HG02938 (cell line): ENCODE data around the gene DENND4C.
A peak's percentile ranks its signal among the peaks of the same experiment; 100 is the strongest.
"Not testable (repeated sequence)": the region's sequence is repeated elsewhere in the genome, so short reads cannot be mapped to it uniquely, and the experiment has no call there.

Source experiments
- ATAC-seq: cut with Tn5 transposase; IDR thresholded peaks from one replicate; pipeline ENCODE4 v1.9.1; 2021; ENCODE audit warnings: mild to moderate bottlenecking, moderate library complexity; ENCODE audit not compliant: unreplicated experiment

The DENND4C gene

DNA sequence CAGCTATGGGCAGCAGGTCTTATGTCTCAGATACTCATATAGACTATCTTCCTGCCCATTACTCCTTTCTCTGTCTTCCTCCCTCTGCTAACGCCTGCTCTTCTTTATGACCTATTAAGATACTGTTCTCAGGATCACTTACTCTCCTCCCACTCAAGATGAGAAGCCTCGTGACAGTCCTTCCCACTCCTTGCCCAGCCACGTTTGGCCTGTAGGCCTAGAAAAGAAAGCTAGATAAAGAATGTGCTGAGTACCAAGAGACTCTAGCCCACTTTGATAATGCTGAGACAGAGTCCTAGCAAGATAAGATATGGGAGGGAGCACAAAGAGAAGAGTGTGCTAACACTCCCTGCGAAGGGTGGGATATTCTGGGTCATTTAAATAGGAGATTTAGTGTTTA is 6.8 kb upstream of the DENND4C start:
- no peak for ATAC-seq

DNA sequence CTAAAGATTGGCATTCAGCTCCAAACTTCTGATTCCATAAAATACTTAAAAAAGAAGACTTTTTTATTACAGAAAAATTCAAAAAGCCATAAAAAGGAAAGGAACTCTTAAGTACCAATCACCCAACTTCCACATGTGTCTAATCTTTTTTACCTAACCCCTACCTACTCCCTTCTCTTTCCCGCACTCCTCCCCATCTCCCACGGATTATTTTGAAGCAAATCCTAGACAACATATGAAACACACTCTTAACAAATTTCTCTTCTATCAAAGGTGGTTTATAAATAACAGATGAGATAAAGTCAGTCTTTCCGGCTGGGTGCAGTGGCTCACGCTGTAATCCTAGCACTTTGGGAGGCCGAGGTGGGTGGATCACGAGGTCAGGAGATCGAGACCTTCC is 5.9 kb upstream of the DENND4C start:
- no peak for ATAC-seq

DNA sequence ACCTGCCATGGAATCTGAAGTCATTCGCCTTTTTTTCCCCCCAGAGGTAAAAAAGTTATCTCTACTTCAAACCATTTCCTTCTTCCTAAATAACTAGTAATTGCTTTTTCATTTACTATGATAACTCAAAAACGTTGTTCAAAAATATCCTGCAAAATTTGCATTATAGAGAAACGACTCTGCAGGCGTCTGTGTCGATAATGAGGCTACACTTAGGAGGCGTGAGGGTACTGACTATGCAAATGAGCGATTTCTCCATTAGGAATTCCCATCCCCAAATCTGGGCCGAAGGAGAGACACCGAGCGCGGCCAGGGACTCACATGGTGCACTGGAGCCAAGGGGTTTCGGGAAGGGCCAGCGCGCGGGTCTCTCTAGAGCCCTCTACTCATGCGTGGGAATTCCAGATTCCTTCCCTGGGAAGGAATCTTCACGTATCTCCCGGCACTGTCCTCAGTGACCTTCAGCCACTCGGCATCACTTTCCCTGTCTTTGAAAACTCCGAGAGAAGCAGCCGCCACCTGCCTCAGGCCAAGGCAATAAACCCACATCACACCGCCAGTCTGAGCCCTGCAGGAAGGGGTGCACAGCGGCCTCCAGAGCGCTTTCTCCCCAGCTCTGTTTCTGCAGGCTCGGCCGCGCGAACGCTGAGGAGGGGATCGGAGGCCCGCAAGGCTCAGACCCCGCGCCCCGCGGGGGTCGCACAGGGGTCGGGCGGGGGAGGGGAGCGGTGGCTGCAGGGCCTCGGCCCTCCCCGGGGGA is 718 bp upstream of the DENND4C start:
- peak; percentile 58 for ATAC-seq

DNA sequence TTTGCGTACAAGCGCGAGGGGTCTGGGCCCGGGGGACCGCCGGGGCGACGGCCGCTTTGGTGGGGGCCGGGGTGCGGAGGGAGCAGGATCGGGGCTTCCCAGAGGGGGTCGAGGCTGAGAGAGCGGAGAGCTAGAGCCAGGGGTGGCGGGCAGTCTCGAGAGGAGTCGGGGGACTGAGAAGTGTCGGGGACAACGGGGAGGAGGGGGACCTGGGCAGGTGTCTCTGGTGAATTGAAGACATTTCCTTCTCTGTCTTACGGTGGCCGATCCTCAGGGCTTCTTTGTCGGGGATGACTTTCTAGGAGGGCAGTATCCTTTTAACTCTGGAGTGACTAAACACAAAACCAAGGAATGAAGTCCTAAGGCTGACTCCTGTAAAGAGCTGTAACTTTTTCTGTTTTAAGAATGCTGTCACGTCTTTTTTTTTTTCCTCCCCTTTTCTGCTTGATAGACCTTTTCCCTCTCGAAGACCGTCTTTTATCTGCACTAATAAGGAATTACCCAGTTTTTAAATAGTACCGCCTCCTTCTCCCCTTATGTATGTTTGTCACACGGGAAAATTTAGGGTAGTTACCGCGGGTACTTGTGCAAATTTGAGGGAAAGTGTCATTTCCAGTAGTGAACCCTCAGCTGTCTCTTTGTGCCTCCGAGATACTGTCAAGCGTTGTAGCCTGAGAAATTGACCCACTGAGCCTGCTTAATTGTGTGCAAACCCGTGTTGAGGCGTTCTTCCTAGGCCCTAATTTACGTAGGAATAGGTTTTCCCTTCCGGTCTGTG is 822 bp downstream of the DENND4C start:
- peak; percentile 9 for ATAC-seq

DNA sequence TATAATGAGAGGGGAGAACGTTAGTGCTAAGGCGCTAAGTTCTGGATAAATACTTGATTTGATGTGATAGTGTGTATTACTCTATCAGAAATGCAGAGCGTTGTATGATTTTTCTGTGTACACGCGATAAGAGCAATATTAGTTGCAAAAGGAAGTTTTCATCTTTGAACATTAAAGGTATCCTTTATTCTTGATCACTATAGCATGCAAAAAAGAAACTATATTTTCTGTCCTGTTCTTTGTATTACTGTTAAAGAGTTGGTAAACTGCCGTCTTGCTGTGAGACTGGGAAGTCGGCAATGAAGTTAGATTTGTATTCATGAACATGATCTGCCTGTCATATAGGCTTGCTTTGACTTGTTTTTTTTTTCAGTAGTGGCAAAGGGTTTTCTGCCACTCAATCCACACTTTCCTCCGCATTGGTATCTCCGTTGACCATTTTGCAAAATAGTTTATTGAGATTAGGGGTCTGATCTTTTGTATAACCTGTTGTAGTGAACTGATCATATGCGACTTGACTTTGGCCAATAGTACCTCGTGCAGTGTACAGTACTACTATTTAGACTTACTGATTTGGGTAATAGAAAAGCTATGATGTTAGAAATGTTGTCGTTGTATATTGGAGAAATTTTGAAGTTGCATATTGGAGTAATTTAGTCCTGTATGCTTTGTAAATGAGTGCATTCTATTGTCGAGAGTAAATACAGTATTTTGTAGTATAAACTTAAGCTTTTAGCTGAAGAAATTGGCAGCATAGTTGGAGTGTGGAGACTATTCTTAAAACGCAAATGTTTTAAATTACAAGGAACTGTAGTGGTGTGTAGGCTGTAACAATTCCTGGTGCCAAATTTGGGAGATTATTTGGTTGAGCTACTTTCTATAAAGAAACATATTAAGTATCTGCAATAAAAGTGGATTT is 1.7 kb downstream of the DENND4C start:
- ATAC-seq = no peak

DNA sequence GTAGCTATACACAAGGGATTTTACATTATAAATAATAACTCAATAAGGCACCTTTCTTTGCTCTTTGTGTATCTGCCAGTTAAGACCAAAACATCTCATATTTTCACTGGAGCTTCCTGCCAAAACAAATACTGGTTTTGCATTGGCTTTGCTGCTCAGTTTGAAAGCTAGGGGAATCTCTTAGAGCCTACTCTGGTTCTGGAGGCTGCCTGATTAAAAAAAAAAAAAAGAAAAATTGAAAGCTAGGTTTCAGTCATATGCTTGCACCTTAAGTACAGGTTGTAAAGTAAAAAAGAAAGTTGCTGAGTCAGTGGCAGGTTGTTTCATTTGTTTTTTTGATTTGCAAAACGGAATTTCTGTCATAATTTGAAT is 2.3 kb downstream of the DENND4C start:
- ATAC-seq = no peak

DNA sequence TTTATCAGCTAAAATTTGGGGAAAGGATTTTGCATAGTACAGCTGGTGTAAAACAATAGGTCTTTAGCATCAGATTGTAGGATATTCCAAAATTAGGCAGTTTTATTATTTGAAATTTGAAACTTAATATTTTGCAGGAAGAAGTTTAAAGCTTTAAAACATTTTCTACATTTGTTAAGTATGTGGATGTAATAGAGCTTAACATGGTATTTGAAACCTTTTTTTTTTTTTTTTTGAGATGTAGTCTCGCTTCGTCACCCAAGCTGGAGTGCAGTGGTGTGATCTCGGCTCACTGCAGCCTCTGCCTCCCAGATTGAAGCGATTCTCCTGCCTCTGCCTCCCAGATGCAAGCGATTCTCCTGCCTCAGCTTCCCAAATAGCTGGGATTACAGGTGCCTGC is 2.9 kb downstream of the DENND4C start:
- no peak for ATAC-seq

DNA sequence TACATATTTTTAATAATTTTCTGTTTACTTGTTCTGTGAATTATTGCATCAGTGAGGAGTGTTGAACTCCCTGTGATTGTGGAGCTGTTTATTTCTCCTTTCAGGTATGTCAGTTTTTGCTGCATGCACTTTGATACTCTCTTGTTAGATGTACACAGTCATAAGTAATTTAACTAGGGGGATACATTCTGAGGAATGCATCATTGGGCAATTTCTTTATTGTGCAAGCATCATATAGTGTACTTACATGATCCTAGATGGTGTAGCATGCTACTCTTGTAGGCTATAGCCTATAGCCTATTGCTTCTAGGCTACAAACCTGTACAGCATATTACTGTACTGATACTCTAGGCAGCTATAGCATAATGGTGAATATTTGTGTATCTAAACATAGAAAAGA is 9.5 kb downstream of the DENND4C start:
- no peak for ATAC-seq

DNA sequence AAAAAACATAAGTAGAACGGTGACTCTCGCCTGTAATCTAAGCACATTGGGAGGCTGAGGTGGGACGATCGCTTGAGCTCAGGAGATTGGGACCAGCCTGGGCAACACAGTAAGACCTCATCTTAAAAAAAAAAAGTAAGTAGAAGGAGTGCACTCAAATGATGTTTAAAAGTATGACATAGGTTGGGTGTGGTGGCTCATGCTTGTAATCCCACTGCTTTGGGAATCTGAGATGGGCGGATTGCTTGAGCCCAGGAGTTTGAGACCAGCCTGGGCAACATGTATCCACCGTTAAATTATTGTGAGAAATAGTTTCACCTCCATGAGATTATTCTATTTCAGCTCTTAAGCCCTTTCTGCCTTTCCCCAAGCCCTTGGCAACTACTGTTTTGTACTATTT is 11.2 kb downstream of the DENND4C start:
- ATAC-seq = no peak

DNA sequence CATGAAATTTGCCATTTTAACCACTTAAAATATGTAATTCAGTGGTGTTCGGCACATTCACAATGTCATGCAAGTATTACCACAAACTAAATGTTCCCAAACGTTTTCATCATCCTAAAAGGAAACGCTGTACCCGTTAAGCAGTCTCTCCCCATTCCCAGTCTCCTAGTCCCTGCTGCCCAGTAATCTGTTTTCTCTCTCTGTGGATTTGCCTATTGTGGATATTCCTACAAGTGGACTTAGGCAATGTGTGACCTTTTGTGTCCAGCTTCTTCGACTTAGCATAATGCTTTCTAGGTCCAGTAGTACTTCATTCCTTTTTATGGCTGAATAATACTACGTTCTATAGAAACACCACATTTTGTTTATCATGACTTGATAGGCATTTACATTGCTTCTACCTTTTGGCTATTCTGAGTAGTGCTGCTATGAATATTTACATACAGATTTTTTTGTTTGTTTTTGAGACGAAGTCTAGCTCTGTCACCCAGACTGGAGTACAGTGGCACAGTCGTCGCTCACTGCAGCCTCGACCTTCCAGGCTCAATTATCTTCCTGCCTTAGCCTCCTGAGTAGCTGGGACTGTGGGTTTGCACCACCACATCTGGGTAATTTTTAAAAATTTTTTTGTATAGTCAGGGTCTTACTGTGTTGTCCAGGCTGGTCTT is 13.0 kb downstream of the DENND4C start:
- ATAC-seq = no peak

DNA sequence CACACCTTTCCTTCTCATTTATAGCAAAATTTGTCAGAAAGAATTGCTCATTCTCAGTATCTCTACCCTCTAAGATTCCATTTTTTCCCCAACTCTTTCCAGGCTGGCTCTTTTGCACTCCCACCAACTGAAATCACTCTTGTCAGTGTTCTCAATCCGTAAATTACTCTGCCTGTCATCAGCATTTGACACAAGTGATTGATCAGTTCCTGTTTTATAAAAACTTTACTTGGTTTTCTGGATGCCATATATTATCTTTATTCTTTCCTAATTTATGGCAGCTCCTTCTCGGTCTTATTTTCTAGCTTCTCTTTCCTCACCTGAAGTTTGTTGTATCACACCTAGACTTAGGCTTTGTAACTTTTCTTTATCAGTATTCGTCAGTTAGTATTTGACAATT is 16.4 kb downstream of the DENND4C start:
- ATAC-seq = no peak

DNA sequence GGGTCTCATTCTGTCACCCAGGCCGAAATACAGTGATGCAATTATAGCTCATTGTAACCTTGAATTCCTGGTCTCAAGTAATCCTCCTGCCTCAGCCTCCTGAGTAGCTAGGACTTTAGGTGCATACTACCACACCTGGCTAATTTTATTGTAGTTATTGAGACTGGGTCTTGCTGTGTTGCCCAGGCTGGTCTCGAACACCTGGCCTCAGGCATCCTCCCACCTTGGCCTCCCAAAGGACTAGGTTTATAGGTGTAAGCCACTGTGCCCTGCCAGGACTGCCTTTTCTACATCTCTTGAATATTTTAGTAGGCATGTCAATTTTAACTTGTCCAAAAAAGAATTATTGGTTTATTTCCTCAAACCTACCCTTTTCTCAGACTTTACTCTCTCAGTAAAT is 16.9 kb downstream of the DENND4C start:
- ATAC-seq = no peak

DNA sequence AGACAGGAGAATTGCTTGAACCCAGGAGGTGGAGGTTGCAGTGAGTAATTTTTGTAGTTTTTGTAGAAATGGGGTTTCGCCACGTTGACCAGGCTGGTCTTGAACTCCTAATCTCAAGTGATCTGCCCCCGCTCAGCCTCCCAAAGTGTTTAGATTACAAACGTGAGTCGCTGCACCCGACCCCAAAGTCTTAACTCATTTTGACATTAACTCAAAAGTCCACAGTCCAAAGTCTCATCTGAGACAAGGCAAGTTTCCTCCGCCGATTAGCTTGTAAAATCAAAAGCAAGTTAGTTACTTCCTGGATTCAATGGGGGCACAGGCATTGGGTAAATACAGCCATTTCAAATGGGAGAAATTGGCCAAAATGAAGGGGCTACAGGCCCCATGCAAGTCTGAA is 19.9 kb downstream of the DENND4C start:
- not testable (repeated sequence) for ATAC-seq

DNA sequence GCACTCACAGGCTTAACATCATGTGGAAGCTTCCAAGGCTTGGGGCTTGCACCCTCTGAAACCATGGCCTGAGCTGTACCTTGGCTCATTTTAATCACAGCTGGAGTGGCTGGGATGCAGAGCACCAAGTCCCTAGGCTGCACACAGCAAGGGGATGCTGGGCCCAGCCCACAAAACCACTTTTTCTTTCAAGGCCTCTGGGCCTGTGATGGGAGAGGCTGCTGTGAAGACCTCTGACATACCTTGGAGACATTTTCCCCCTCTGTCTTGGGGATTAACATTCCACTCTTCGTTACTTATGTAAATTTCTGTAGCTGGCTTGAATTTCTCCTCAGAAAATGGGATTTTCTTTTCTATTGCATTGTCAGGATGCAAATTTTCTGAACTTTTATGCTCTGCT is 20.7 kb downstream of the DENND4C start:
- ATAC-seq = not testable (repeated sequence)

DNA sequence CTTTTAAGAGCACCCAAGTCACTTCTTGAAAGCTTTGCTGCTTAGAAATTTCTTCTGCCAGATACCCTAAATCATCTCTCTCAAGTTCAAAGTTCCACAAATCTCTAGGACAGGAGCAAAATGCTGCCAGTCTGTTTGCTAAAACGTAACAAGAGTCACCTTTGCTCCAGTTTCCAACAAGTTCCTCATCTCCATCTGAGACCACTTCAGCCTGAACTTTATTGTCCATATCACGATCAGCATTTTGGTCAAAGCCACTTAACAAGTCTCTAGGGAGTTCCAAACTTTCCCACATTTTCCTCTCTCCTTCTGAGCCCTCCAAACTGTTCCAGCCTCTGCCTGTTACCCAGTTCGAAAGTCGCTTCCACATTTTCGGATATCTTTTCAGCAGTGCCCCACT is 21.1 kb downstream of the DENND4C start:
- ATAC-seq = not testable (repeated sequence)

DNA sequence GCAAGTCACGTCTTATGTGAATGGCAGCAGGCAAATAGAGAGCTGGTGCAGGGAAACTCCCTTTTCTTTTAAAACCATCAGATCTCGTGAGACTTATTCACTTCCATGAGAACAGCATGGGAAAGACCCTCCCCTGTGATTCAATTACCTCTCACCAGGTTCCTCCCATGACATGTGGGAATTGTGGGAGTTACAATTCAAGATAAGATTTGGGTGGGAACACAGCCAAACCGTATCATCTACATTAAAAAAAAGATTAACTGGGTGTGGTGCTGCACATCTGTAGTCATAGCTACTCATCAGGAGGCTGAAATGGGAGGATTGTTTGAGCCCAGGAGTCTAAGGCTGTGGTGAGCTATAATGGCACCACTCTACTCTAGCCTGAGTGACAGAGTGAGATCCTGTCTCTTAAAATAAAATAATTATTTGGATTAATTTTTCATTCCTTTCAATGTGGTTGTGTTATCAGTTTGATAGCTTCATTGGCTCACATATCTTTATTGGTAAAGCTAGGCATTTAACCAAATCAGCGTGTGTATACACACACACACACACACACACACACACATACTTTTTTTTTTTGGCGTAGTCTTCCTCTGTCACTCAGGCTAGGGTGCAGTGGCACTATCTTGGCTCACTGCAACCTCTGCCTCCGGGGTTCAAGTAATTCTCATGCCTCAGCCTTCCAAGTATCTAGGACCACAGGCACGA is 21.8 kb downstream of the DENND4C start:
- no peak for ATAC-seq

DNA sequence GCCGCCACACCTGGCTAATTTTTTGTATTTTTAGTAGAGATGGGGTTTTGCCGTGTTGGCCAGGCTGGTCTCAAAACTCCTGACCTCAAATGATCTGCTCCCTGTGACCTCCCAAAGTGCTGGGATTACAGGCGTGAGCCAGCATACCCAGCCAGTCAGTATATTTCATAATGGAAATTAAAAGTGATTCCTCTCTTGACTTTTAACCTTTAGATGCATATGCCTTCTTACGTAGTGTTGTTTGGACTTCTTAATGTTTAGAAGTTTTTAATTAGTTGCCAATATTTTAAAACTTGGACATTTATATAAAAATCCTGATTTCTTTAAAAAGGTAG is 22.4 kb downstream of the DENND4C start:
- no peak for ATAC-seq

DNA sequence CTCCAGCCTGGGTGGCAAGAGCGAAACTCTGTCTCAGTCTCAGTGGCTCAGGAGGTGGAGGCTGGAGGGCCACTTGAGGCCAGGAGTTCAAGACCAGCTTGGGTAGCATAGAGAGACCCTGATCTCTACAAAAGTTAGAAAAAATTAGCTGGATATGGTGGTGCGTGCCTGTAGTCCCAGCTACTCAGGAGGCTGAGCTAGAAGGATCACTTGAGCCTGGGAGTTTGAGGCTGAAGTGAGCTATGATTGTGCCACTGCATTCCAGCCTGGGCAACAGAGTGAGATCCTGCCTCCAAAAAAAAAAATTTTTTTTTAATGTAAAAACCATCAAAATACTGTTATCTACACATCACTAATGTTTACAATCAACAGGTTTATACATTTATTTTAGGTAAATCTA is 24.6 kb downstream of the DENND4C start:
- no peak for ATAC-seq

DNA sequence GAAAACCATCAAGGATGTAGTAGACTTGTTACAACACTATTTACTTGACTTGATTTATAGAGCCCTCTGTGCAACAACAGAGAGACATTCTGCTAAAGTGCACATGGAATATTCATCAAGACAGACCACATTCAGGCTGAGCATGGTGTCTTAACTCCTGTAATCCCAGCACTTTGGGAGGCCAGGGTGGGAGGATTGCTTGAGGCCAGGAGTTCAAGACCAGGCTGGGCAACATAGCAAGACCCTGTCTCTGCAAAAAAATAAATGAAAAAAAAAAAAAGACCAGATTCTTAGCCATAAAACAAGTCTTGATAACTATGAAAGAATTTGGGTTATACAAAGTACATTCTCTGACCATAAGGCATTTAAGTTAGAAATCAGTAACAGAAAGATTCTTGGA is 25.3 kb downstream of the DENND4C start:
- ATAC-seq = no peak

DNA sequence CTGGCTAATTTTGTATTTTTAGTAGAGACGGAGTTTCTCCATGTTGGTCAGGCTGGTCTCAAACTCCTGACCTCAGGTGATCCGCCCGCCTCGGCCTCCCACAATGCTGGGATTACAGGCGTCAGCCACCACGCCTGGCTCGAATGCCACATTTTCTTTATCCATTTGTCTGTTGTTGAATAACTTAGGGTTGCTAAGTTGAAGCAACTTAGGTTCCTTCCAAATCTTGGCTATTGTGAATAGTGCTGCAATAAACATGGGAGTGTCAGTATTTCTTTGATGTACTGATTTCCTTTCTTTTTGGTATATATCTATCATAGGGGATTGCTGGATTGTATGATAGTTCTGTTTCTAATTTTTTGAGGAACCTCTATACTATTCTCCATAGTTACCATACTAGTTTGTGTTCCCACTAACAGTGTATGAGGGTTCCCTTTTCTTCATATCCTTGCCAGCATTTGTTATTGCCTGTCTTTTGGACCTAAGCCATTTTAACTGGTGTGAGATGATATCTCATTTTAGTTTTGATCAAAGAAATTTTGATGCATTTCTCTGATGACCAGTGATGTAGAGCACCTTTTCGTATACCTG is 29.3 kb downstream of the DENND4C start:
- not testable (repeated sequence) for ATAC-seq
